CD4-positive, alpha-beta memory T cell (primary cell): ENCODE results near the gene RARRES1. TPM values are rescaled to one million over a fixed set of nuclear protein-coding genes. Genes with fewer than 3 reads are reported as not detected.
"Not testable (repeated sequence)": the region's sequence is repeated elsewhere in the genome, so short reads cannot be mapped to it uniquely, and the experiment has no call there.

Source experiments
- CTCF ChIA-PET: fragments of 350-600 bp; sonication (Branson Sonifier 250); formaldehyde crosslinking; loops from one replicate; lab custom pipeline; 2021; ENCODE audit warnings: inconsistent platforms; ENCODE audit not compliant: partially characterized antibody; lab: Charles Lee
- POLR2A ChIA-PET: fragments of 350-600 bp; sonication (Branson Sonifier 250); formaldehyde crosslinking; loops from one replicate; lab custom pipeline; 2021; ENCODE audit not compliant: partially characterized antibody; lab: Charles Lee
- DNase-seq, 5 donors: peaks; one replicate each; pipeline versions ENCODE4 v3.0.0 to v3.0.0-alpha.2; 2020 to 2022; ENCODE audit warnings: mixed read lengths in 1 of 5
- H3K27ac ChIP-seq: one replicate; pipeline ENCODE4 v1.7.0; 2013; ENCODE audit warnings: low read depth, low read length
- H3K27me3 ChIP-seq: 2 replicates; pipeline ENCODE4 v1.7.0; 2013; ENCODE audit warnings: mild to moderate bottlenecking, low read length, moderate library complexity; ENCODE audit not compliant: insufficient read depth
- H3K36me3 ChIP-seq: 2 replicates; pipeline ENCODE4 v1.7.0; 2013; ENCODE audit warnings: mild to moderate bottlenecking, low read length, moderate library complexity; ENCODE audit not compliant: insufficient read depth
- H3K4me1 ChIP-seq: 2 replicates; pipeline ENCODE4 v1.7.0; 2013; ENCODE audit warnings: mild to moderate bottlenecking, low read length, moderate library complexity; ENCODE audit not compliant: insufficient read depth
- H3K4me3 ChIP-seq, 2 donors: one replicate each; pipeline ENCODE4 v1.7.0; 2013; ENCODE audit warnings: low read length in 2 of 2, mild to moderate bottlenecking in 1 of 2
- H3K9me3 ChIP-seq, 2 donors: one replicate each; pipeline ENCODE4 v1.7.0; 2013; ENCODE audit warnings: low read length in 2 of 2, control low read depth in 1 of 2; ENCODE audit not compliant: control insufficient read depth in 1 of 2
- H3K27ac Mint-ChIP-seq, 7 donors: one replicate each; pipeline ENCODE4 v1.8.0; 2020 to 2021; ENCODE audit warnings: mixed read lengths in 7 of 7, mild to moderate bottlenecking in 6 of 7, inconsistent platforms in 3 of 7, moderate library complexity in 3 of 7
- H3K27me3 Mint-ChIP-seq, 2 donors: one replicate each; pipeline ENCODE4 v1.8.0; 2020 to 2021; ENCODE audit warnings: mixed read lengths in 2 of 2
- H3K36me3 Mint-ChIP-seq, 2 donors: one replicate each; pipeline ENCODE4 v1.8.0; 2020 to 2021; ENCODE audit warnings: mixed read lengths in 2 of 2, inconsistent platforms in 1 of 2, mild to moderate bottlenecking in 1 of 2
- H3K4me1 Mint-ChIP-seq, 4 donors: one replicate each; pipeline ENCODE4 v1.8.0; 2020 to 2021; ENCODE audit warnings: mixed read lengths in 4 of 4, mild to moderate bottlenecking in 1 of 4
- H3K4me3 Mint-ChIP-seq, 8 donors: one replicate each; pipeline ENCODE4 v1.8.0; 2020 to 2021; ENCODE audit warnings: mixed read lengths in 8 of 8, mild to moderate bottlenecking in 7 of 8, moderate library complexity in 6 of 8, inconsistent platforms in 3 of 8
- H3K9me3 Mint-ChIP-seq, 8 donors: one replicate each; pipeline ENCODE4 v1.8.0; 2020 to 2021; ENCODE audit warnings: mixed read lengths in 8 of 8, mild to moderate bottlenecking in 5 of 8, inconsistent platforms in 3 of 8, moderate library complexity in 1 of 8
- intact Hi-C: fragments of 100-400 bp; cut with micrococcal nuclease; formaldehyde crosslinking; loops from one replicate; pipeline ENCODE4 v1.15.1; 2023
- polyA plus RNA-seq, 2 donors: library from polyadenylated mRNA; unstranded; fragments of 300-500 nt; fragmentation: Illumina TruSeq; gene quantifications; one replicate each; pipeline ENCODE4 v1.2.3, GENCODE V29; 2021
- total RNA-seq, 2 experiments: library from RNA; stranded (reverse); gene quantifications; one replicate each; pipeline ENCODE4 v1.2.3, GENCODE V29; 2021

RARRES1 gene
- total and polyA plus RNA-seq, 4 experiments from 2014 or later, result not detected

DNA sequence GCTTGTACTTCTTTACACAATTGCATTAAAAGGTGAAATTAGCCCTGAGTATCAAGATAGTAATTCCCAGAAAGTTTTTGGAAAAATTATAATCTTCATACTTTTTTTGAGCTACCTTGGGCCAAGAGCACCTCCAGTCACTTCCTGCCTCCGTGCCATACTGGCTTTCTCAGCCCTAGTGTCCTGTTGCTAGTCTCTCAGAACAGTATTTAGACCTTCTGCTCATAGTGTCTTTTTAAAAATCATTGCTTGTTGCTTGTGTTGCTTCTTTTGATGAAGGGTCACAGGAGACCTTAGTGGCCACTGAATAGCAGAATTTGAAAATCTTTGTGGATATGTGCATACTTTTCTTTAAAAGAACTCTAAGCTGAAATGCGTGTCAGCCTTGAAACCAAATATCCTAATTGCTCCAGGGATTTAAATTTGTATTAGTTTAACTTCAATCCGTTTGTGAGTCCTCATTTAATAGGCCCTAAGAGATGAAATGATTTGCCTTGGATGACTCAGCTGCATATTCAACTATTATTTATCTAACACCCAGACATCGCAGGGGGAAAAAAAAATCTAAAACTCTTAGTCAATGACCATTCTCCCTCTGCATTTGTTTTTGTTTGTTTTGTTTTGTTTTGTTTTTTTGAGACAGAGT, 30.7 kb downstream of the RARRES1 start:
- Histone ChIP-seq H3K9me3 (no peaks in the 10 kb centered on the region), H3K36me3 (no peaks in the 10 kb centered on the region), H3K4me3 (no peak overlapping the region), H3K4me1 (no peaks in the 10 kb centered on the region), H3K27ac (no peak overlapping the region), H3K27me3 (no peaks in the 10 kb centered on the region)
- Mint-ChIP-seq H3K27me3 (no peaks in the 10 kb centered on the region), H3K36me3 (peaks cover 32 to 46% of the 10 kb centered on the region in 2 donors), H3K27ac (peak overlapping the region in 1 of 7 donors; percentile 44), H3K9me3 (no peaks in the 10 kb centered on the region), H3K4me3 (no peak overlapping the region), H3K4me1 (peaks cover 0 to 6% (median 2%) of the 10 kb centered on the region in 4 donors)
- ChIA-PET POLR2A (no interaction called here), CTCF (interaction anchor here (1.6 kb wide), 1 partner anchor 42 kb away, joined by 5 read pairs; no protein-coding TSS in a partner anchor)
- no peak for DNase-seq
- intact Hi-C loops, result no loop called here

DNA sequence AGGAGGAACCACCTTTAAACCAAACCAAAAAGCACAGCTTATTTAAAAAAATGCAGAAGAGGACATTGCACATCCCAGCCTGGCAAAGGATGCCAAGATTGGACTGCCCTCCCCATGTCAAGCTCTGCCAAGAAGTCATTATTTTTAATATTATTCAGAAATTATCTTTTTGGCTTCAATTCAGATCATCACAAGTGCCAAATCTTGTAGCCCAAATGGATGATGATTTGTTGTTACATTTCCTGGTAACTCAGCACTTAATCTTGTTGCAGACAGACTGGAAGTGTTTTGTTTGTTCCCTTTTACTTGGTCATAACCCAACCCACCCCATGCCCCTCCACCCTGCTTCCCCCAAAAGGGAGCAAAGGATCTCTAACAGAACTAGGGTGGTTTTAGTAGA, 31.7 kb downstream of the RARRES1 start:
- H3K9me3 ChIP-seq, result no peaks in the 10 kb centered on the region
- H3K4me3 Mint-ChIP-seq, result no peak overlapping the region
- H3K27me3 Mint-ChIP-seq, result no peaks in the 10 kb centered on the region
- peaks cover 0 to 6% (median under 1%) of the 10 kb centered on the region in 4 donors for H3K4me1 Mint-ChIP-seq
- H3K9me3 Mint-ChIP-seq, result no peaks in the 10 kb centered on the region
- H3K27ac ChIP-seq, result no peak overlapping the region
- no peaks in the 10 kb centered on the region for H3K36me3 ChIP-seq
- no peaks in the 10 kb centered on the region for H3K27me3 ChIP-seq
- no peak overlapping the region for H3K4me3 ChIP-seq
- intact Hi-C loops, result no loop called here
- H3K27ac Mint-ChIP-seq, result no peak overlapping the region
- no peak for DNase-seq
- ChIA-PET CTCF (interaction anchor here (0.9 to 1.6 kb wide), 2 partner anchors 27 to 41 kb away, joined by 4 to 5 read pairs; no protein-coding TSS in a partner anchor), POLR2A (no interaction called here)
- H3K36me3 Mint-ChIP-seq, result peaks cover 31 to 40% of the 10 kb centered on the region in 2 donors
- no peaks in the 10 kb centered on the region for H3K4me1 ChIP-seq

DNA sequence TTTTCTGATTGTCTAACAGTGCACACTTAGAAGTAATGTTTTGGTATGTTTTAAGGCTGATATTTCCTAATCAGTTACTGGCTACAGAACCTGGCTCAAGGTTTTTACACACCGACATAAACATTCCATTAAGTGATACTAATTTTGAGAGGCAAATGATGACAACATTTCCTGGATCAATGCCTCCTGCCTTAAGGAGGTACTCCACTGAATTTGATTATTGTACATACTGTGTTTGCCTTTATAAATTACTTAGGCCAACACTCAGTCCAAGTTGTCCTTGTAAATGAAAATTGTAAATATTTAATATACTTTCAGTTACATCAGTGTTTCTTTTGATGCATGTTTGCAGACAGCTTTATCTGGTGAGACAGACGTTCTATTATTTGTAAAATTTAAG, 35.6 kb downstream of the RARRES1 start:
- Mint-ChIP-seq H3K36me3 (peaks cover 47 to 50% of the 10 kb centered on the region in 2 donors), H3K27me3 (no peaks in the 10 kb centered on the region), H3K9me3 (no peaks in the 10 kb centered on the region), H3K27ac (no peak overlapping the region), H3K4me1 (peaks cover 0 to 1% (median 0%) of the 10 kb centered on the region in 4 donors), H3K4me3 (no peak overlapping the region)
- Histone ChIP-seq H3K27me3 (no peaks in the 10 kb centered on the region), H3K9me3 (no peaks in the 10 kb centered on the region), H3K4me3 (no peak overlapping the region), H3K4me1 (no peaks in the 10 kb centered on the region), H3K27ac (no peak overlapping the region), H3K36me3 (no peaks in the 10 kb centered on the region)
- ChIA-PET CTCF (interaction anchor here (2.8 kb wide), 1 partner anchor 31 kb away, joined by 9 read pairs; no protein-coding TSS in a partner anchor), POLR2A (no interaction called here)
- intact Hi-C loops, result no loop called here
- no peak for DNase-seq

DNA sequence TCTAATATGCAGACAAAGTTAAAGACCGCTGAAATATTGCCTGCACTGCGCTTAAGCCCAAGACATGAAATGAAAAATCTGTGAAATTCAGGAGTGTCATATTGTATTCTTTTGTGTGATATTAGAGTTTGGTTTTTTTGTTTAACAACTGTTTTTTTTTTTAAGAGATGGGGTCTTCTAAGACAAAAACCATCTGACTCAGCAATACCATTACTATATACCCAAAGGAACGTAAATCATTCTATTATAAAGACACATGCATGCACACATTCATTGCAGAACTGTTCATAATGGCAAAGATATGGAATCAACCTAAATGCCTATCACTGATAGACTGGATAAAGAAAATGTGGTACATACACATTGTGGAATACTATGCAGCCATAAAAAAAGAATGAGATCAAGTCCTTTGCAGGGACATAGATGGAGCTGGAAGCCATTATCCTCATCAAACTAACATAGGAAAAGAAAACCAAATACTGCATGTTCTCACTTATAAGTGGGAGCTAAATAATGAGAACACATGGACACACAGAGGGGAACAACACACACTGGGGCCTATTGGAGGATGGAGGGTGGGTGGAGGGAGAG, 38.3 kb downstream of the RARRES1 start:
- POLR2A ChIA-PET, result interaction anchor here (0.6 kb wide), 1 partner anchor 29 kb away, joined by 3 read pairs; no protein-coding TSS in a partner anchor
- H3K4me3 ChIP-seq, intact Hi-C loops, H3K27me3 ChIP-seq, H3K9me3 ChIP-seq, H3K27ac ChIP-seq, H3K4me1 ChIP-seq, H3K27me3 Mint-ChIP-seq, H3K9me3 Mint-ChIP-seq, H3K36me3 ChIP-seq, H3K4me3 Mint-ChIP-seq, DNase-seq, H3K4me1 Mint-ChIP-seq: not testable (repeated sequence)
- CTCF ChIA-PET, result interaction anchor here (0.8 to 2.0 kb wide), 5 partner anchors 10 to 98 kb away, joined by 3 to 7 read pairs (median 3); partner anchors contain the start of genes GFM1 and LXN
- peak overlapping the region in 3 of 7 donors; percentile 8 to 80 (median 68) for H3K27ac Mint-ChIP-seq
- H3K36me3 Mint-ChIP-seq, result peaks cover 48 to 73% of the 10 kb centered on the region in 2 donors

DNA sequence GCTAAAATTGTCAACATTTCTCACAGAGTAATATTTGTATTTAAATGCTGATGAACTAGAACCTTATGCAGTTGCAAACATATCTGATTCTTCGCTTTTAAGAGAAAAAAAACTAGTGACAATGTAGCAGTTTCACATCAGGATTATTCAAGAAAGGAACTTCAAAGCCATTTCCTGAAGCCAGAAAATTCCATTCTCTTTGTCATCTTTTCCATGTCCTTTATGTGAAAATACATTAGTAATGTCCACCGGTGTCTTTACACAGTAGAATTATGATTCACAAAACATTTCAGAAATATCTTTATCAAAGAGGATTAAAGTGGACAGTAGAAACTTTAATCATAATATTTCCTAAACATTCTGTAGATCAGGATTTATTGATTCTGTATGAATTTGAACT, 47.1 kb downstream of the RARRES1 start:
- CTCF ChIA-PET, result interaction anchor here (1.7 kb wide), 1 partner anchor 25 kb away, joined by 4 read pairs; no protein-coding TSS in a partner anchor

DNA sequence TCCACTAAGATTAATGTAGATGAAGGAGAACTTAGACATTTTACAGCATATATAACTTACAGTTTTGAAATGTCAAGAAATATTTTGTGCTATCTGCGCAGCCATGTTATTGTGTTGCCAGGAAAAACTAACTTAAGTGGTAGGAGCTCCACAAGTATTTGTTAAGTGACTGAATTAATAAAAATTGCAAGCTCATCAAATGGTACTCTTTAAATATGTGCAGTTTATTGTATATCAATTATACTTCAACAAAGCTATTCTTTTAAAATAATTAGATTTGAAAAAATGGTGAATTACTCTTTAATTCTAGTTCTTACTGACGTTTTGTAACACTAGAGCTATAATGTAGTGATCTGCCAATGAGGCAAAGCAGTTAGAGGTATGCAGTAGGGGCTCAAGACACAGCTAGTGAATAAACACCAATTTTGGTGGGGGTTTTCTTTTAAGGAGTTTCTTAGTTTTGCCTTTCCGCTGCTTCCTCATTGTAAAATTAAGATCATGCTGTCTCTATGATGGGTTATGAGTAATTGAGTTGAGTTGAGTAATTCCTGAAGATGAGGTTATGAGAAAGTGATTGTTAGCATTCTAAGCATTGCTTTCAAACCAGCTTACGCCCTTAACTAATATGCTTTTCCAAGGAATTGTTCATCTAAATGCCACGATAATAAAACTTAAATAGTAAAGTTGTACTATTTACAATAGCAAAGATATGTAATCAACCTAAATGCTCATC, 48.9 kb downstream of the RARRES1 start:
- intact Hi-C loops, result no loop called here
- peaks cover 29 to 48% of the 10 kb centered on the region in 2 donors for H3K36me3 Mint-ChIP-seq

More for the DNA sequence above, 47.1 kb downstream of the RARRES1 start:
- DNase-seq, result no peak
- Histone ChIP-seq H3K4me3 (no peak overlapping the region), H3K4me1 (no peaks in the 10 kb centered on the region), H3K27me3 (no peaks in the 10 kb centered on the region), H3K36me3 (peaks cover 8% of the 10 kb centered on the region), H3K27ac (no peak overlapping the region), H3K9me3 (no peaks in the 10 kb centered on the region)
- intact Hi-C loops, result no loop called here
- Mint-ChIP-seq H3K4me3 (no peak overlapping the region), H3K27ac (no peak overlapping the region), H3K4me1 (no peaks in the 10 kb centered on the region), H3K27me3 (no peaks in the 10 kb centered on the region), H3K36me3 (peaks cover 41 to 44% of the 10 kb centered on the region in 2 donors), H3K9me3 (no peaks in the 10 kb centered on the region)
- POLR2A ChIA-PET, result no interaction called here

DNA sequence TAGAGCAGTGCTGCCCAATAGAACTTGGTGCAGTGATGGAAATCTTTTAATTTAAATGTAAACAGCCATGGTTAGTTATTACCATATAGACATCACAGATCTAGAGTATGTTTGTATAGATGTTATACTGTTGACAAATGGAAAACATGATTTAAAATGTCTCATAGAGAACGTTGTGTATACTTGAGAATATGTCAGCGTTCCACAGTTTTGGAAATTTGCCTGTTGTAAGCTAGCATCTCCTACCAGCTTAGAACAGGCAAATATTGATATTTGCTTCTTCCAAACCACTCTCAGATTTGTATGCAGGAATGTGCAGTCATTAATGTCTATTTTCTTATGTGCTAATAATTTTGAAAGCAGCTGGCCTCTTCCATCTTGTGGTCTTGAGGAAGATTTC, 51.4 kb downstream of the RARRES1 start:
- DNase-seq, result no peak
- peaks cover 8% of the 10 kb centered on the region for H3K36me3 ChIP-seq
- H3K27ac ChIP-seq, result no peak overlapping the region
- H3K27me3 Mint-ChIP-seq, result no peaks in the 10 kb centered on the region
- peaks cover 0 to 2% (median 0%) of the 10 kb centered on the region in 4 donors for H3K4me1 Mint-ChIP-seq
- ChIA-PET CTCF (interaction anchor here (7.1 kb wide), 1 partner anchor 21 kb away, joined by 41 read pairs; no protein-coding TSS in a partner anchor), POLR2A (no interaction called here)
- H3K27me3 ChIP-seq, result no peaks in the 10 kb centered on the region
- H3K4me3 ChIP-seq, result no peak overlapping the region
- no peaks in the 10 kb centered on the region for H3K9me3 ChIP-seq
- intact Hi-C loops, result no loop called here
- H3K4me1 ChIP-seq, result no peaks in the 10 kb centered on the region
- no peaks in the 10 kb centered on the region for H3K9me3 Mint-ChIP-seq
- no peak overlapping the region for H3K4me3 Mint-ChIP-seq
- no peak overlapping the region for H3K27ac Mint-ChIP-seq
- H3K36me3 Mint-ChIP-seq, result peaks cover 35 to 52% of the 10 kb centered on the region in 2 donors

More for the DNA sequence above, 48.9 kb downstream of the RARRES1 start:
- H3K4me1 ChIP-seq, result no peaks in the 10 kb centered on the region
- ChIA-PET POLR2A (no interaction called here), CTCF (interaction anchor here (1.0 to 1.7 kb wide), 4 partner anchors 11 to 108 kb away, joined by 3 to 8 read pairs (median 4); partner anchors contain the start of gene LXN)
- Mint-ChIP-seq H3K4me3 (no peak overlapping the region), H3K27ac (peak overlapping the region in 1 of 7 donors; percentile 14), H3K4me1 (no peaks in the 10 kb centered on the region), H3K9me3 (no peaks in the 10 kb centered on the region), H3K27me3 (no peaks in the 10 kb centered on the region)
- H3K36me3 ChIP-seq, result peaks cover 8% of the 10 kb centered on the region
- no peak for DNase-seq
- no peaks in the 10 kb centered on the region for H3K9me3 ChIP-seq
- no peaks in the 10 kb centered on the region for H3K27me3 ChIP-seq
- no peak overlapping the region for H3K4me3 ChIP-seq
- H3K27ac ChIP-seq, result no peak overlapping the region
